Ishikawa (cell line): ENCODE data around the gene ATXN1.

Source experiments
- CEBPB ChIP-seq: IDR thresholded peaks from 2 replicates; pipeline ENCODE4 v1.6.1; 2012
- CREB1 ChIP-seq: IDR thresholded peaks from 2 replicates; pipeline ENCODE4 v1.6.1; 2012; ENCODE audit warnings: low read depth
- EGR1 ChIP-seq: IDR thresholded peaks from 2 replicates; pipeline ENCODE4 v1.6.1; 2012
- EP300 ChIP-seq: IDR thresholded peaks from 2 replicates; pipeline ENCODE4 v1.6.1; 2012; ENCODE audit warnings: borderline replicate concordance
- FOXM1 ChIP-seq: IDR thresholded peaks from 2 replicates; pipeline ENCODE4 v1.6.1; 2012; ENCODE audit warnings: low read depth, borderline replicate concordance
- NFIC ChIP-seq: IDR thresholded peaks from 2 replicates; pipeline ENCODE4 v1.6.1; 2012
- RAD21 ChIP-seq: IDR thresholded peaks from 2 replicates; pipeline ENCODE4 v1.6.1; 2012; ENCODE audit warnings: low read depth
- REST ChIP-seq: IDR thresholded peaks from 2 replicates; pipeline ENCODE4 v1.6.1; 2012; ENCODE audit warnings: low read depth, mild to moderate bottlenecking
- TAF1 ChIP-seq: IDR thresholded peaks from 2 replicates; pipeline ENCODE4 v1.6.1; 2012; ENCODE audit warnings: low read depth, mild to moderate bottlenecking
- TCF12 ChIP-seq: IDR thresholded peaks from 2 replicates; pipeline ENCODE4 v1.6.1; 2012; ENCODE audit warnings: low read depth
- TEAD4 ChIP-seq: IDR thresholded peaks from 2 replicates; pipeline ENCODE4 v1.6.1; 2012
- USF1 ChIP-seq: IDR thresholded peaks from 2 replicates; pipeline ENCODE4 v1.6.1; 2012
- YY1 ChIP-seq: IDR thresholded peaks from 2 replicates; pipeline ENCODE4 v1.6.1; 2012; ENCODE audit warnings: low read depth
- ZBTB7A ChIP-seq: IDR thresholded peaks from 2 replicates; pipeline ENCODE4 v1.6.1; 2012; ENCODE audit warnings: low read depth
- TF ChIP-seq, protein P1 (sequence below): IDR thresholded peaks from 2 replicates; pipeline ENCODE4 v1.6.1; 2012

The ATXN1 gene

DNA sequence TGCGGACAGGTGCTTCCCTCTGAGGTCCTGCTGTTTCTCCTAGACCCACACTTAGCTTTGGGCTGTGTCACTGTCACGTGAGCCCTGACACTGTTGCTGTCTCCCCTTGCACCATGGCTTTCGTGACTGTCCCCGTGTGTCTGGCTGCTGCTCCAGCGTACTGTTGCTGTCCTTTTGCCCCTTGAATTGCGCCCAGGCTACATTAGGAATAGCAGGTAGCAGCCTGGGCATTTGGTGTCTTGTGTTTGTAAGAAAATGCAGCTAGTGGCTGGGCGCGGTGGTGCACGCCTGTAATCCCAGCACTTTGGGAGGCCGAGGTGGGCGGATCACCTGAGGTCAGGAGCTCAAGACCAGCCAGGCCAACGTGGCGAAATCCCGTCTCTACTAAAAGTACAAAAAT, 476.8 kb downstream of the ATXN1 start:
- TF ChIP-seq TCF12 (no peak), REST (no peak), TAF1 (no peak), YY1 (no peak), EP300 (no peak), USF1 (no peak), EGR1 (no peak), FOXM1 (no peak), CREB1 (no peak), CEBPB (no peak), ZBTB7A (no peak), NFIC (no peak), RAD21 (no peak), TEAD4 (no peak)
- TF ChIP-seq, protein P1, sequence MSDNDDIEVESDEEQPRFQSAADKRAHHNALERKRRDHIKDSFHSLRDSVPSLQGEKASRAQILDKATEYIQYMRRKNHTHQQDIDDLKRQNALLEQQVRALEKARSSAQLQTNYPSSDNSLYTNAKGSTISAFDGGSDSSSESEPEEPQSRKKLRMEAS = no peak

GRCh38 chr6:16282370-16282769, 478.9 kb downstream of the ATXN1 start:
- no peak for TF ChIP-seq TEAD4
- no peak for TF ChIP-seq ZBTB7A
- no peak for TF ChIP-seq FOXM1
- TF ChIP-seq TAF1 = no peak
- TF ChIP-seq NFIC = no peak
- TF ChIP-seq REST = no peak
- no peak for TF ChIP-seq TCF12
- no peak for TF ChIP-seq CEBPB
- TF ChIP-seq, protein P1 = no peak
- no peak for TF ChIP-seq RAD21
- no peak for TF ChIP-seq EP300
- no peak for TF ChIP-seq CREB1
- TF ChIP-seq YY1 = no peak
- TF ChIP-seq EGR1 = no peak

DNA sequence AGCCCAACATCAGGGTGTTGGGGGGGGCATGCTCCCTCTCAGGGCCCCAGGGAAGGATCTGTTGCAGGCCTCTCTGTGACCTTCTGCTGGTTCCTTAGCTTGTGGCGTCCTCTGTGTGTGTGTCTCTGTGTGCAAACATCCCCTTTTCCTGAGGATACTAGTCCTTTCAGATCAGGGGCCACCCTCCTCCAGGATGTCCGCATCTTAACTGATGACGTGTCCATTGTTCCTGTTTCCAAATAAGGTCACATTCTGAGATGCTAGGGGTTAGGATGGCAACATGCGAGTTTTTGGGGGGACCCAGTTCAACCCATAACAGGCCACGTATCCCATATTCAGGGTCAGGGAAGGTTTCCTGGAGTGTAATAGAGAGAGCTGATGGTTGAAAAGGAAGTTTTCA, 482.0 kb downstream of the ATXN1 start:
- TF ChIP-seq REST = no peak
- no peak for TF ChIP-seq YY1
- no peak for TF ChIP-seq TCF12
- TF ChIP-seq CEBPB = no peak
- no peak for TF ChIP-seq CREB1
- TF ChIP-seq FOXM1 = no peak
- TF ChIP-seq TEAD4 = no peak
- TF ChIP-seq, protein P1 = no peak
- TF ChIP-seq TAF1 = no peak
- TF ChIP-seq RAD21 = no peak
- TF ChIP-seq ZBTB7A = no peak
- no peak for TF ChIP-seq EGR1
- TF ChIP-seq USF1 = no peak
- TF ChIP-seq NFIC = no peak

DNA sequence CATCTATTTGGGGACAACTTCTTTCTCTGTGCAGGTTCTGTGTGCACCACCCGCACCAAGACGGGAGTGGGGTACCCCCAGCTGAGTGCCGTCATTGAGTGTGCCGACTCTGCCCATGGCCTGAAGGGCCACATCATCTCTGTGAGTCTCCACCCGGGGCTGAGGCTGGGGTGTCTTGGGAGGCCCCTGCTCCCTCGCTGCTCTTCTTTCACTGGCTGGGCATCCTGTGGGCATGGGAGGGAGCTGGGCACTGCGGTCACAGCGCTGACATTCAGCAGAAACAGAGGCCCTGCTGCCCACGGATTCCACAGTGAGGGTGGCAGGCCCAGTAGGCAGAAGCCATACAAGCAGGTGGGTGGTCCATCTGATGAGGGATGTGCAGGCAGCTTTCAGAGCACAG, 482.5 kb downstream of the ATXN1 start:
- TF ChIP-seq TCF12 = no peak
- no peak for TF ChIP-seq EGR1
- TF ChIP-seq TEAD4 = no peak
- TF ChIP-seq RAD21 = no peak
- no peak for TF ChIP-seq FOXM1
- no peak for TF ChIP-seq NFIC
- no peak for TF ChIP-seq CREB1
- TF ChIP-seq USF1 = no peak
- no peak for TF ChIP-seq YY1
- TF ChIP-seq, protein P1 = no peak
- no peak for TF ChIP-seq CEBPB
- TF ChIP-seq EP300 = no peak
- no peak for TF ChIP-seq TAF1
- no peak for TF ChIP-seq ZBTB7A
- TF ChIP-seq REST = no peak
